Naive B cell (primary cell): ENCODE data around the gene ALMS1. TPM values are rescaled to one million over a fixed set of nuclear protein-coding genes. Genes with fewer than 3 reads are reported as not detected.
"Not testable (repeated sequence)": the region's sequence is repeated elsewhere in the genome, so short reads cannot be mapped to it uniquely, and the experiment has no call there.

Source experiments
- ATAC-seq, 2 donors: fragments of 150-1000 bp; cut with Tn5 transposase; 2 replicates each; pipeline ENCODE4 v1.10.0; 2021; ENCODE audit warnings: low read depth in 2 of 2, mild to moderate bottlenecking in 2 of 2, moderate library complexity in 2 of 2
- DNase-seq: peaks from one replicate; pipeline ENCODE4 v3.0.0; 2022
- H3K27ac Mint-ChIP-seq, 6 donors: one replicate each; pipeline ENCODE4 v1.8.0; 2020 to 2022; ENCODE audit warnings: mild to moderate bottlenecking in 6 of 6, mixed read lengths in 6 of 6, moderate library complexity in 5 of 6, inconsistent platforms in 2 of 6
- H3K27me3 Mint-ChIP-seq, 3 donors: one replicate each; pipeline ENCODE4 v1.8.0; 2021 to 2022; ENCODE audit warnings: mixed read lengths in 3 of 3, mild to moderate bottlenecking in 1 of 3
- H3K36me3 Mint-ChIP-seq, 2 donors: one replicate each; pipeline ENCODE4 v1.8.0; 2020 to 2022; ENCODE audit warnings: mixed read lengths in 2 of 2, inconsistent platforms in 1 of 2, mild to moderate bottlenecking in 1 of 2
- H3K4me1 Mint-ChIP-seq, 3 donors: one replicate each; pipeline ENCODE4 v1.8.0; 2020 to 2022; ENCODE audit warnings: mixed read lengths in 3 of 3, inconsistent platforms in 1 of 3, mild to moderate bottlenecking in 1 of 3, moderate library complexity in 1 of 3
- H3K4me3 Mint-ChIP-seq, 8 donors: one replicate each; pipeline ENCODE4 v1.8.0; 2020 to 2022; ENCODE audit warnings: mild to moderate bottlenecking in 8 of 8, mixed read lengths in 8 of 8, moderate library complexity in 8 of 8, inconsistent platforms in 2 of 8
- H3K9me3 Mint-ChIP-seq, 7 donors: one replicate each; pipeline ENCODE4 v1.8.0; 2020 to 2022; ENCODE audit warnings: mixed read lengths in 7 of 7, mild to moderate bottlenecking in 5 of 7, inconsistent platforms in 2 of 7, moderate library complexity in 1 of 7
- polyA plus RNA-seq, 6 donors: library from polyadenylated mRNA; unstranded; fragments of 300-500 nt; fragmentation: Illumina TruSeq; gene quantifications; one replicate each; pipeline ENCODE4 v1.2.3, GENCODE V29; 2021; ENCODE audit warnings: low read depth in 6 of 6

ALMS1 gene
- polyA plus RNA-seq, 6 donors from 2014 or later: 1.1 to 3.9 (median 2.2) TPM; not detected in 1

- H3K36me3 Mint-ChIP-seq: peaks cover 0 to 13% of the 10 kb centered on the region in 2 donors
- H3K27ac Mint-ChIP-seq: no peak overlapping the region
- ATAC-seq (no peak), DNase-seq (no peak)
- no peaks in the 10 kb centered on the region for H3K27me3 Mint-ChIP-seq
- no peak overlapping the region for H3K4me3 Mint-ChIP-seq
- no peaks in the 10 kb centered on the region for H3K9me3 Mint-ChIP-seq
- no peaks in the 10 kb centered on the region for H3K4me1 Mint-ChIP-seq
These were observed 180.7 kb downstream of the ALMS1 start for GRCh38 chr2:73566288-73566878.

GRCh38 chr2:73575261-73575660 is 189.6 kb downstream of the ALMS1 start:
- no peak overlapping the region for H3K4me3 Mint-ChIP-seq
- H3K36me3 Mint-ChIP-seq: peaks cover 17 to 27% of the 10 kb centered on the region in 2 donors
- ATAC-seq (no peak), DNase-seq (no peak)
- no peak overlapping the region for H3K27ac Mint-ChIP-seq
- no peaks in the 10 kb centered on the region for H3K4me1 Mint-ChIP-seq
- H3K27me3 Mint-ChIP-seq: no peaks in the 10 kb centered on the region
- peaks cover 7 to 10% (median 8%) of the 10 kb centered on the region in 7 donors for H3K9me3 Mint-ChIP-seq

GRCh38 chr2:73582364-73582763 is 196.7 kb downstream of the ALMS1 start:
- Mint-ChIP-seq H3K4me1 (peaks cover 0 to 7% (median 0%) of the 10 kb centered on the region in 3 donors), H3K36me3 (peaks cover 29 to 58% of the 10 kb centered on the region in 2 donors), H3K4me3 (no peak overlapping the region), H3K9me3 (peaks cover 10 to 34% (median 20%) of the 10 kb centered on the region in 7 donors), H3K27ac (no peak overlapping the region), H3K27me3 (no peaks in the 10 kb centered on the region)
- DNase-seq: no peak
- ATAC-seq: no peak

- peaks cover 0 to 8% (median 0%) of the 10 kb centered on the region in 3 donors for H3K4me1 Mint-ChIP-seq
- peaks cover 0 to 14% (median 6%) of the 10 kb centered on the region in 7 donors for H3K9me3 Mint-ChIP-seq
- no peak for ATAC-seq
- no peaks in the 10 kb centered on the region for H3K27me3 Mint-ChIP-seq
- DNase-seq: no peak
- H3K36me3 Mint-ChIP-seq: peaks cover 4 to 25% of the 10 kb centered on the region in 2 donors
- no peak overlapping the region for H3K27ac Mint-ChIP-seq
- no peak overlapping the region for H3K4me3 Mint-ChIP-seq
These were observed 202.5 kb downstream of the ALMS1 start for GRCh38 chr2:73588177-73588576.

GRCh38 chr2:73593680-73594079 is 208.0 kb downstream of the ALMS1 start:
- ATAC-seq: no peak
- no peak overlapping the region for H3K27ac Mint-ChIP-seq
- no peak for DNase-seq
- no peaks in the 10 kb centered on the region for H3K27me3 Mint-ChIP-seq
- peaks cover 0 to 4% (median 0%) of the 10 kb centered on the region in 3 donors for H3K4me1 Mint-ChIP-seq
- no peak overlapping the region for H3K4me3 Mint-ChIP-seq
- peaks cover 12 to 19% of the 10 kb centered on the region in 2 donors for H3K36me3 Mint-ChIP-seq
- peaks cover 0 to 10% (median 7%) of the 10 kb centered on the region in 7 donors for H3K9me3 Mint-ChIP-seq

GRCh38 chr2:73594251-73594650 is 208.6 kb downstream of the ALMS1 start:
- no peak overlapping the region for H3K27ac Mint-ChIP-seq
- H3K4me3 Mint-ChIP-seq: peak overlapping the region in 1 of 8 donors; percentile 25
- DNase-seq (no peak), ATAC-seq (no peak)
- H3K4me1 Mint-ChIP-seq: peaks cover 0 to 4% (median 0%) of the 10 kb centered on the region in 3 donors
- peaks cover 12 to 24% of the 10 kb centered on the region in 2 donors for H3K36me3 Mint-ChIP-seq
- no peaks in the 10 kb centered on the region for H3K27me3 Mint-ChIP-seq
- H3K9me3 Mint-ChIP-seq: peaks cover 0 to 10% (median 7%) of the 10 kb centered on the region in 7 donors

- peak overlapping the region in 1 of 6 donors; percentile 37 for H3K27ac Mint-ChIP-seq
- no peaks in the 10 kb centered on the region for H3K4me1 Mint-ChIP-seq
- no peaks in the 10 kb centered on the region for H3K9me3 Mint-ChIP-seq
- DNase-seq: no peak
- H3K27me3 Mint-ChIP-seq: no peaks in the 10 kb centered on the region
- peaks cover 19 to 27% of the 10 kb centered on the region in 2 donors for H3K36me3 Mint-ChIP-seq
- peak overlapping the region in 1 of 8 donors; percentile 66 for H3K4me3 Mint-ChIP-seq
- ATAC-seq: no peak
These were observed 216.1 kb downstream of the ALMS1 start for GRCh38 chr2:73601780-73602179.

- DNase-seq, H3K4me3 Mint-ChIP-seq, H3K27ac Mint-ChIP-seq, ATAC-seq, H3K4me1 Mint-ChIP-seq, H3K9me3 Mint-ChIP-seq, H3K27me3 Mint-ChIP-seq: not testable (repeated sequence)
- H3K36me3 Mint-ChIP-seq: peaks cover 23 to 33% of the 10 kb centered on the region in 2 donors
These were observed 217.5 kb downstream of the ALMS1 start for GRCh38 chr2:73603099-73603588.

- H3K36me3 Mint-ChIP-seq: peaks cover 25 to 26% of the 10 kb centered on the region in 2 donors
- not testable (repeated sequence) for H3K4me1 Mint-ChIP-seq, H3K4me3 Mint-ChIP-seq, H3K27me3 Mint-ChIP-seq, H3K9me3 Mint-ChIP-seq, ATAC-seq, H3K27ac Mint-ChIP-seq, DNase-seq
These were observed 219.0 kb downstream of the ALMS1 start for GRCh38 chr2:73604589-73604988.

GRCh38 chr2:73610111-73610510 is 224.5 kb downstream of the ALMS1 start:
- no peaks in the 10 kb centered on the region for H3K4me1 Mint-ChIP-seq
- no peak for ATAC-seq
- no peak overlapping the region for H3K27ac Mint-ChIP-seq
- H3K9me3 Mint-ChIP-seq: no peaks in the 10 kb centered on the region
- no peak for DNase-seq
- no peaks in the 10 kb centered on the region for H3K27me3 Mint-ChIP-seq
- peaks cover 5 to 12% of the 10 kb centered on the region in 2 donors for H3K36me3 Mint-ChIP-seq
- no peak overlapping the region for H3K4me3 Mint-ChIP-seq

- no peaks in the 10 kb centered on the region for H3K4me1 Mint-ChIP-seq
- ATAC-seq: no peak
These were observed 225.6 kb downstream of the ALMS1 start for GRCh38 chr2:73611193-73611592.

GRCh38 chr2:73611867-73612266 is 226.2 kb downstream of the ALMS1 start:
- Mint-ChIP-seq H3K4me3 (no peak overlapping the region), H3K27ac (no peak overlapping the region)
- no peak for ATAC-seq

More at GRCh38 chr2:73611193-73611592, 225.6 kb downstream of the ALMS1 start:
- Mint-ChIP-seq H3K4me3 (no peak overlapping the region), H3K27ac (peak overlapping the region in 1 of 6 donors; percentile 74), H3K27me3 (no peaks in the 10 kb centered on the region), H3K36me3 (peaks cover 5 to 12% of the 10 kb centered on the region in 2 donors), H3K9me3 (no peaks in the 10 kb centered on the region)
- DNase-seq: no peak

GRCh38 chr2:73614105-73614504 is 228.5 kb downstream of the ALMS1 start:
- H3K27me3 Mint-ChIP-seq: no peaks in the 10 kb centered on the region
- H3K4me1 Mint-ChIP-seq: no peaks in the 10 kb centered on the region
- ATAC-seq (no peak), DNase-seq (no peak)
- H3K36me3 Mint-ChIP-seq: no peaks in the 10 kb centered on the region
- H3K27ac Mint-ChIP-seq: no peak overlapping the region
- no peaks in the 10 kb centered on the region for H3K9me3 Mint-ChIP-seq
- H3K4me3 Mint-ChIP-seq: no peak overlapping the region

More at GRCh38 chr2:73611867-73612266, 226.2 kb downstream of the ALMS1 start:
- Mint-ChIP-seq H3K27me3 (no peaks in the 10 kb centered on the region), H3K4me1 (no peaks in the 10 kb centered on the region), H3K9me3 (no peaks in the 10 kb centered on the region), H3K36me3 (peaks cover 5 to 12% of the 10 kb centered on the region in 2 donors)
- no peak for DNase-seq

GRCh38 chr2:73614997-73615396 is 229.4 kb downstream of the ALMS1 start:
- Mint-ChIP-seq H3K27me3 (no peaks in the 10 kb centered on the region), H3K4me1 (no peaks in the 10 kb centered on the region), H3K9me3 (no peaks in the 10 kb centered on the region), H3K36me3 (no peaks in the 10 kb centered on the region), H3K4me3 (no peak overlapping the region), H3K27ac (no peak overlapping the region)
- DNase-seq (no peak), ATAC-seq (no peak)
